GM23338 (cell line): ENCODE results near the gene STRN3. TPM values are rescaled to one million over a fixed set of nuclear protein-coding genes. Genes with fewer than 3 reads are reported as not detected.

ENCODE experiments used
- ATAC-seq: fragments of 200-7000 bp; cut with Tn5 transposase; 3 replicates; pipeline ENCODE4 v1.9.1; 2020
- DNase-seq: peaks from one replicate; pipeline ENCODE4 v3.0.0-alpha.2; 2015; ENCODE audit warnings: low spot score
- H2AFZ ChIP-seq: fragments of 200-600 bp; sonication (generic); 2 replicates; pipeline ENCODE4 v1.8.0; 2016; ENCODE audit warnings: antibody characterized with exemption, mild to moderate bottlenecking, moderate library complexity
- H3F3A ChIP-seq: fragments of 200-600 bp; sonication (generic); replicated peaks from 2 replicates; pipeline ENCODE4 v1.8.0; 2017; ENCODE audit warnings: antibody characterized with exemption, mixed run types, low read depth
- H3K27ac ChIP-seq: fragments of 200-600 bp; sonication (generic); 2 replicates; pipeline ENCODE4 v1.6.1; 2016; ENCODE audit warnings: low read depth
- H3K27me3 ChIP-seq: fragments of 200-600 bp; sonication (generic); 2 replicates; pipeline ENCODE4 v1.8.0; 2016; ENCODE audit warnings: mild to moderate bottlenecking, mixed run types, moderate library complexity; ENCODE audit not compliant: insufficient read depth
- H3K36me3 ChIP-seq: fragments of 200-600 bp; sonication (generic); 2 replicates; pipeline ENCODE4 v1.8.0; 2016; ENCODE audit warnings: mild to moderate bottlenecking; ENCODE audit not compliant: insufficient read depth
- H3K4me1 ChIP-seq: fragments of 200-600 bp; sonication (generic); 2 replicates; pipeline ENCODE4 v1.8.0; 2016; ENCODE audit warnings: mild to moderate bottlenecking, moderate library complexity; ENCODE audit not compliant: insufficient read depth
- H3K4me2 ChIP-seq: fragments of 200-600 bp; sonication (generic); 2 replicates; pipeline ENCODE4 v1.7.1; 2017; ENCODE audit warnings: mixed run types
- H3K4me3 ChIP-seq: fragments of 200-600 bp; sonication (generic); 2 replicates; pipeline ENCODE4 v1.6.1; 2016; ENCODE audit warnings: mixed run types
- H3K79me2 ChIP-seq: fragments of 200-600 bp; sonication (generic); replicated peaks from 2 replicates; pipeline ENCODE4 v1.8.0; 2017; ENCODE audit warnings: mild to moderate bottlenecking; ENCODE audit not compliant: insufficient read depth
- H3K9me2 ChIP-seq: fragments of 200-600 bp; sonication (generic); 2 replicates; pipeline ENCODE4 v1.8.0; 2017; ENCODE audit not compliant: insufficient read depth
- H4K20me1 ChIP-seq: fragments of 200-600 bp; sonication (generic); replicated peaks from 2 replicates; pipeline ENCODE4 v1.8.0; 2017; ENCODE audit warnings: mild to moderate bottlenecking; ENCODE audit not compliant: insufficient read depth
- H3K27ac Mint-ChIP-seq: 2 replicates; pipeline ENCODE4 v1.8.0; 2020; ENCODE audit warnings: inconsistent platforms, mild to moderate bottlenecking, moderate library complexity, mixed read lengths
- H3K27me3 Mint-ChIP-seq: 3 replicates; pipeline ENCODE4 v1.8.0; 2022; ENCODE audit warnings: low read depth, mild to moderate bottlenecking, moderate library complexity, mixed read lengths, inconsistent platforms; ENCODE audit not compliant: insufficient read depth, poor library complexity
- H3K36me3 Mint-ChIP-seq: 3 replicates; pipeline ENCODE4 v1.8.0; 2021; ENCODE audit warnings: low read depth, mild to moderate bottlenecking, inconsistent platforms, moderate library complexity, mixed read lengths
- H3K4me1 Mint-ChIP-seq: 3 replicates; pipeline ENCODE4 v1.8.0; 2020; ENCODE audit warnings: mild to moderate bottlenecking, inconsistent platforms, mixed read lengths
- H3K4me3 Mint-ChIP-seq: 3 replicates; pipeline ENCODE4 v1.8.0; 2021; ENCODE audit warnings: moderate library complexity, mild to moderate bottlenecking, inconsistent platforms, mixed read lengths
- H3K9me3 Mint-ChIP-seq: 3 replicates; pipeline ENCODE4 v1.8.0; 2020; ENCODE audit warnings: moderate library complexity, mild to moderate bottlenecking, inconsistent platforms, mixed read lengths
- CREB1 ChIP-seq: fragments of 250-450 bp; sonication (Bioruptor Pico); IDR thresholded peaks from 2 replicates; pipeline ENCODE4 v1.5.0; 2020; ENCODE audit warnings: low read depth, mild to moderate bottlenecking, moderate library complexity
- CTCF ChIP-seq, 2 experiments: fragments of 200-600 bp in 1 of 2; sonication (generic) in 1 of 2; conservative IDR thresholded peaks; 2 replicates each; pipeline versions ENCODE4 v1.5.1 to v1.6.1; 2016 to 2017; ENCODE audit warnings: antibody characterized with exemption in 2 of 2, low read depth in 2 of 2, mild to moderate bottlenecking in 2 of 2, moderate library complexity in 1 of 2
- ETS1 ChIP-seq: IDR thresholded peaks from 2 replicates; pipeline ENCODE4 v1.6.1; 2016; ENCODE audit warnings: antibody characterized with exemption
- EZH2 ChIP-seq: fragments of 200-600 bp; sonication (generic); IDR thresholded peaks from one replicate; pipeline ENCODE4 v1.8.0; 2017; ENCODE audit warnings: antibody characterized with exemption, mild to moderate bottlenecking, low read depth; ENCODE audit not compliant: unreplicated experiment
- EZH2phosphoT487 ChIP-seq: fragments of 200-600 bp; sonication (generic); IDR thresholded peaks from one replicate; pipeline ENCODE4 v1.8.1; 2018; ENCODE audit warnings: antibody characterized with exemption; ENCODE audit not compliant: unreplicated experiment
- JUNB ChIP-seq: IDR thresholded peaks from one replicate; pipeline ENCODE4 v1.6.1; 2016; ENCODE audit warnings: antibody characterized with exemption; ENCODE audit not compliant: unreplicated experiment
- NANOG ChIP-seq: IDR thresholded peaks from 2 replicates; pipeline ENCODE4 v1.6.1; 2016; ENCODE audit warnings: antibody characterized with exemption, borderline replicate concordance
- POLR2AphosphoS5 ChIP-seq: IDR thresholded peaks from 2 replicates; pipeline ENCODE4 v1.6.1; 2016; ENCODE audit warnings: antibody characterized with exemption, low read depth
- REST ChIP-seq: IDR thresholded peaks from one replicate; pipeline ENCODE4 v1.6.1; 2018; ENCODE audit warnings: antibody characterized with exemption; ENCODE audit not compliant: unreplicated experiment
- STAT1 ChIP-seq: IDR thresholded peaks from one replicate; pipeline ENCODE4 v1.6.1; 2016; ENCODE audit warnings: antibody characterized with exemption; ENCODE audit not compliant: unreplicated experiment
- ZNF114 ChIP-seq: fragments of 250-450 bp; sonication (Bioruptor Pico); IDR thresholded peaks from 2 replicates; pipeline ENCODE4 v1.5.0; 2020; ENCODE audit warnings: mild to moderate bottlenecking, moderate library complexity
- ZNF331 ChIP-seq: fragments of 250-450 bp; sonication (Bioruptor Pico); IDR thresholded peaks from 2 replicates; pipeline ENCODE4 v1.5.0; 2020; ENCODE audit warnings: low read depth, mild to moderate bottlenecking, moderate library complexity
- ZNF462 ChIP-seq: fragments of 250-450 bp; sonication (Bioruptor Pico); IDR thresholded peaks from 2 replicates; pipeline ENCODE4 v1.5.0; 2020; ENCODE audit warnings: mild to moderate bottlenecking, moderate library complexity
- polyA plus RNA-seq: library from polyadenylated mRNA; unstranded; fragments of >200 nt; fragmentation: Nextera tagmentation; extraction: Ambion mirVana; gene quantifications from 2 replicates; pipeline ENCODE4 v1.2.1, GENCODE V29; 2016
- total RNA-seq: library from RNA; depleted of rRNA; stranded (reverse); fragments of >200 nt; shearing (Covaris generic); gene quantifications from 2 replicates; pipeline ENCODE4 v1.2.3, GENCODE V29; 2014

The STRN3 gene
- total and polyA plus RNA-seq, 2 experiments from 2014 or later: 35.0 to 40.6 TPM

- DNase-seq: no peak
- H3K4me3 ChIP-seq: no peak overlapping the region
- Mint-ChIP-seq H3K9me3 (no peaks in the 10 kb centered on the region), H3K4me3 (no peak overlapping the region), H3K27ac (no peak overlapping the region), H3K36me3 (peaks cover 10% of the 10 kb centered on the region; the same call in 2 of the 3 replicates), H3K4me1 (peaks cover 10% of the 10 kb centered on the region; the same call in 2 of the 3 replicates), H3K27me3 (peaks cover 4% of the 10 kb centered on the region)
- H3K27me3 ChIP-seq: no peaks in the 10 kb centered on the region
- no peak overlapping the region for H2AFZ ChIP-seq
- no peaks in the 10 kb centered on the region for H3K9me2 ChIP-seq
- no peak overlapping the region for H3K27ac ChIP-seq
- no peak overlapping the region for H3K4me2 ChIP-seq
- H3F3A ChIP-seq: no peaks in the 10 kb centered on the region
- no peak for ATAC-seq
- peaks cover 4% of the 10 kb centered on the region; the same call in 1 of the 2 replicates for H3K4me1 ChIP-seq
- H3K79me2 ChIP-seq: peaks cover 99% of the 10 kb centered on the region
- no peaks in the 10 kb centered on the region for H3K36me3 ChIP-seq
- peaks cover 29% of the 10 kb centered on the region for H4K20me1 ChIP-seq
- no peak for TF ChIP-seq POLR2AphosphoS5
- TF ChIP-seq CREB1 (CRISPR knock-in tag): no peak
- no peak for TF ChIP-seq STAT1
- no peak for TF ChIP-seq EZH2
- no peak for TF ChIP-seq REST
- no peak for TF ChIP-seq ZNF331
- no peak for TF ChIP-seq ZNF114
- TF ChIP-seq EZH2phosphoT487: no peak
- no peak for TF ChIP-seq ZNF462 (CRISPR knock-in tag)
- no peak for TF ChIP-seq JUNB
- no peak for TF ChIP-seq NANOG
- no peak for TF ChIP-seq ETS1
- no peak for TF ChIP-seq CTCF (conservative IDR thresholded peaks at IDR 0.05; ENCODE audit: low read depth in 2 of 2)
These were observed 40.4 kb downstream of the STRN3 start for GRCh38 chr14:30985796-30986195.
